Liver (tissue), 9 donors: ENCODE data around the gene ARHGAP6. TPM values are rescaled to one million over a fixed set of nuclear protein-coding genes. Genes with fewer than 3 reads are reported as not detected.
"Not testable (repeated sequence)": the region's sequence is repeated elsewhere in the genome, so short reads cannot be mapped to it uniquely, and the experiment has no call there.

Experiments used
- DNase-seq: peaks from one replicate; pipeline ENCODE4 v3.0.0-alpha.2; 2017; ENCODE audit warnings: low spot score
- H3K27ac ChIP-seq, 2 donors: one replicate each; pipeline ENCODE4 v1.7.0; 2013; ENCODE audit warnings: inconsistent platforms in 2 of 2, low read length in 2 of 2, control low read depth in 1 of 2, low read depth in 1 of 2, mild to moderate bottlenecking in 1 of 2
- H3K27me3 ChIP-seq, 4 donors: one replicate each; pipeline versions ENCODE4 v1.6.1 to v1.7.0; 2013; ENCODE audit warnings: low read length in 3 of 4, inconsistent platforms in 1 of 4, mild to moderate bottlenecking in 1 of 4, moderate library complexity in 1 of 4; ENCODE audit not compliant: control insufficient read depth in 4 of 4, insufficient read depth in 4 of 4
- H3K36me3 ChIP-seq, 4 donors: one replicate each; pipeline versions ENCODE4 v1.6.1 to v1.7.0; 2013; ENCODE audit warnings: low read length in 3 of 4, mild to moderate bottlenecking in 3 of 4, low read depth in 1 of 4, moderate library complexity in 1 of 4; ENCODE audit not compliant: control insufficient read depth in 4 of 4, insufficient read depth in 3 of 4
- H3K4me1 ChIP-seq, 4 donors: one replicate each; pipeline versions ENCODE4 v1.6.1 to v1.7.0; 2013; ENCODE audit warnings: low read length in 3 of 4, mild to moderate bottlenecking in 3 of 4, moderate library complexity in 1 of 4; ENCODE audit not compliant: control insufficient read depth in 4 of 4, insufficient read depth in 4 of 4
- H3K4me3 ChIP-seq, 3 donors: one replicate each; pipeline versions ENCODE4 v1.6.1 to v1.7.0; 2013; ENCODE audit warnings: low read length in 3 of 3, control low read depth in 1 of 3, low read depth in 1 of 3, mild to moderate bottlenecking in 1 of 3
- H3K9ac ChIP-seq, 2 donors: one replicate each; pipeline ENCODE4 v1.7.0; 2013; ENCODE audit warnings: low read length in 2 of 2, mild to moderate bottlenecking in 2 of 2, moderate library complexity in 2 of 2, control low read depth in 1 of 2, low read depth in 1 of 2
- H3K9me3 ChIP-seq, 4 donors: one replicate each; pipeline versions ENCODE4 v1.6.1 to v1.7.0; 2013; ENCODE audit warnings: low read length in 3 of 4; ENCODE audit not compliant: control insufficient read depth in 4 of 4
- EGR1 ChIP-seq, 2 donors: IDR thresholded peaks; 2 replicates each; pipeline ENCODE4 v1.6.1; 2016 to 2018; ENCODE audit warnings: antibody characterized with exemption in 2 of 2, low read depth in 2 of 2
- FOXA1 ChIP-seq: IDR thresholded peaks from 2 replicates; pipeline ENCODE4 v1.6.1; 2016; ENCODE audit warnings: antibody characterized with exemption
- FOXA2 ChIP-seq: IDR thresholded peaks from 2 replicates; pipeline ENCODE4 v1.6.1; 2016; ENCODE audit warnings: antibody characterized with exemption
- GABPA ChIP-seq, 2 donors: IDR thresholded peaks in 1 of 2; conservative IDR thresholded peaks in 1 of 2; 2 replicates each; pipeline ENCODE4 v1.6.1; 2016; ENCODE audit warnings: antibody characterized with exemption in 2 of 2, mild to moderate bottlenecking in 1 of 2, moderate library complexity in 1 of 2
- HNF4G ChIP-seq: IDR thresholded peaks from 2 replicates; pipeline ENCODE4 v1.6.1; 2016; ENCODE audit warnings: antibody characterized with exemption
- JUND ChIP-seq, 2 donors: IDR thresholded peaks; 2 replicates each; pipeline ENCODE4 v1.6.1; 2016; ENCODE audit warnings: antibody characterized with exemption in 2 of 2
- NR2F2 ChIP-seq: IDR thresholded peaks from 2 replicates; pipeline ENCODE4 v1.6.1; 2016; ENCODE audit warnings: antibody characterized with exemption
- RAD21 ChIP-seq, 2 donors: IDR thresholded peaks; 2 replicates each; pipeline ENCODE4 v1.6.1; 2016; ENCODE audit warnings: antibody characterized with exemption in 2 of 2, mild to moderate bottlenecking in 2 of 2
- RXRA ChIP-seq, 2 donors: IDR thresholded peaks; 2 replicates each; pipeline ENCODE4 v1.6.1; 2017 to 2018; ENCODE audit warnings: antibody characterized with exemption in 2 of 2, mild to moderate bottlenecking in 1 of 2
- SP1 ChIP-seq: IDR thresholded peaks from 2 replicates; pipeline ENCODE4 v1.6.1; 2018; ENCODE audit warnings: antibody characterized with exemption, mild to moderate bottlenecking
- TAF1 ChIP-seq: conservative IDR thresholded peaks from 2 replicates; pipeline ENCODE4 v1.6.1; 2016; ENCODE audit warnings: antibody characterized with exemption, mild to moderate bottlenecking
- YY1 ChIP-seq: IDR thresholded peaks from 2 replicates; pipeline ENCODE4 v1.6.1; 2016; ENCODE audit warnings: antibody characterized with exemption, mild to moderate bottlenecking
- WGBS: extraction: QIAGEN DNeasy Blood & Tissue Kit; methylation state at CpG from one replicate; pipeline ENCODE4 v1.1.7; 2013; 5-methylcytosine and 5-hydroxymethylcytosine counted together
- polyA plus RNA-seq, 2 donors: library from polyadenylated mRNA; stranded (reverse) in 1 of 2; unstranded in 1 of 2; fragments of 200-250 nt in 1 of 2; fragments of >200 nt in 1 of 2; fragmentation: Nextera tagmentation in 1 of 2; extraction: Ambion mirVana in 1 of 2; gene quantifications; one replicate each; pipeline versions ENCODE4 v1.2.1 to v1.2.3, GENCODE V29; 2013 to 2015
- total RNA-seq, 2 donors: library from RNA; depleted of rRNA; stranded (reverse); fragments of >200 nt; gene quantifications; one replicate each; pipeline ENCODE4 v1.2.3, GENCODE V29; 2014
- TF ChIP-seq, protein P1 (sequence below): IDR thresholded peaks from 2 replicates; pipeline ENCODE4 v1.6.1; 2016; ENCODE audit warnings: antibody characterized with exemption
- TF ChIP-seq, protein P2 (sequence below): IDR thresholded peaks from 2 replicates; pipeline ENCODE4 v1.6.1; 2016; ENCODE audit warnings: antibody characterized with exemption
- TF ChIP-seq, protein P3 (sequence below): IDR thresholded peaks from 2 replicates; pipeline ENCODE4 v1.6.1; 2016; ENCODE audit warnings: antibody characterized with exemption
- TF ChIP-seq, protein P4 (sequence below): fragments of 150-350 bp; IDR thresholded peaks from 2 replicates; pipeline ENCODE4 v1.5.1; 2017; ENCODE audit warnings: improper control_type of control experiment, low read depth, low read length; ENCODE audit not compliant: missing input control
- donor health status: healthy.
- donor health status: healthy.
- donor health status: healthy.
- donor health status: healthy.
- donor health status: healthy.

ARHGAP6 gene
- total and polyA plus RNA-seq, 4 donors: 0.10 to 2.2 (median 0.65) TPM

DNA sequence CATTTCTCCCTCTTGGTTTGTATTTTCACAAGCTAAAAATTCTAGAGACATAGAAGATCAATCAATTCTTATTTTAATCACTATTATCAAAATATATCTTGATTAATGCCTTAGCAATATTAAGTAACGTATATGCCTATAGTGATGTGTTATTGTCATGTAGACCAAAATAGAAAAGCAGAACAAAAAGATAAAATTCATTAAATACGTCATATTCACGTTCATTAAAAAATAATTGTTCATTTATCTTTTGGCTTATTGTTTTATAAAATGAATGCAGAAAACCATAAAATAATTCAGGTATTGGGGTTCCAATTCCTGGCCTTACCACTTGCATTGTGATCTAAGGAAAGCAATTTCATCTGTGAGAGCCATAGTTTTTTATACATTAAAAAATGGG lies 300.3 kb downstream of the ARHGAP6 start:
- H3K4me1 ChIP-seq: no peaks in the 10 kb centered on the region
- WGBS: 97% methylated on average over 3 of the region's 3 CpGs
- H3K36me3 ChIP-seq: no peaks in the 10 kb centered on the region
- H3K27me3 ChIP-seq: no peaks in the 10 kb centered on the region
- TF ChIP-seq GABPA (IDR thresholded peaks at IDR 0.05 in 1 of 2, conservative IDR thresholded peaks at IDR 0.05 in 1 of 2) (no peak), YY1 (no peak), RAD21 (IDR thresholded peaks at IDR 0.05) (no peak), TAF1 (no peak), RXRA (IDR thresholded peaks at IDR 0.05) (no peak), FOXA2 (no peak), SP1 (no peak)
- TF ChIP-seq, protein P1, sequence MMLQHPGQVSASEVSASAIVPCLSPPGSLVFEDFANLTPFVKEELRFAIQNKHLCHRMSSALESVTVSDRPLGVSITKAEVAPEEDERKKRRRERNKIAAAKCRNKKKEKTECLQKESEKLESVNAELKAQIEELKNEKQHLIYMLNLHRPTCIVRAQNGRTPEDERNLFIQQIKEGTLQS: no peak
- no peak for DNase-seq
- no peak overlapping the region for H3K27ac ChIP-seq
- no peak overlapping the region for H3K4me3 ChIP-seq
- H3K9me3 ChIP-seq: no peaks in the 10 kb centered on the region
- H3K9ac ChIP-seq: no peak overlapping the region

DNA sequence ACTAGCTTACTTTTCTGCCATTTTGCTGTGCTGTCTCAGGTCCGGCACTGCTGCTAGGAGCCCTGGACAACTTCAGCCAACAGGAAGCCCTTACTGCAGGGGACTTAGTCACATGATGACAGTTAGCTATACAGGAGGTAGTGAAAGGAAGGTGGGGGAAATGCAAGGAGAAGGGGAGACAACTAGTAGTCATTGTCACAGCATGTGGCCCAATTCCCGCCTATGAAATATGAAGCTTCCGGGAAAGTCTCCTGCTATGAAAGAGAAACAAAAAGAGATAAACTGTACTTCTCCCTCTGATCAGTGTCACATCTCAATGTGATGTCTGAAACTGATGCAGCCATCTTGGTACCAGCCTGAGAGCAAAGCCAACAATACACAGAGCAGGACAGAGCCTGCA lies 300.9 kb downstream of the ARHGAP6 start:
- Histone ChIP-seq H3K9me3 (no peaks in the 10 kb centered on the region), H3K27me3 (no peaks in the 10 kb centered on the region), H3K9ac (no peak overlapping the region), H3K4me1 (no peaks in the 10 kb centered on the region), H3K36me3 (no peaks in the 10 kb centered on the region), H3K27ac (no peak overlapping the region), H3K4me3 (no peak overlapping the region)
- no peak for TF ChIP-seq FOXA1
- TF ChIP-seq JUND (IDR thresholded peaks at IDR 0.05): no peak
- TF ChIP-seq HNF4G: no peak
- TF ChIP-seq, protein P2, sequence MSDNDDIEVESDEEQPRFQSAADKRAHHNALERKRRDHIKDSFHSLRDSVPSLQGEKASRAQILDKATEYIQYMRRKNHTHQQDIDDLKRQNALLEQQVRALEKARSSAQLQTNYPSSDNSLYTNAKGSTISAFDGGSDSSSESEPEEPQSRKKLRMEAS: no peak
- TF ChIP-seq SP1: no peak
- TF ChIP-seq FOXA2: no peak
- TF ChIP-seq, protein P3, sequence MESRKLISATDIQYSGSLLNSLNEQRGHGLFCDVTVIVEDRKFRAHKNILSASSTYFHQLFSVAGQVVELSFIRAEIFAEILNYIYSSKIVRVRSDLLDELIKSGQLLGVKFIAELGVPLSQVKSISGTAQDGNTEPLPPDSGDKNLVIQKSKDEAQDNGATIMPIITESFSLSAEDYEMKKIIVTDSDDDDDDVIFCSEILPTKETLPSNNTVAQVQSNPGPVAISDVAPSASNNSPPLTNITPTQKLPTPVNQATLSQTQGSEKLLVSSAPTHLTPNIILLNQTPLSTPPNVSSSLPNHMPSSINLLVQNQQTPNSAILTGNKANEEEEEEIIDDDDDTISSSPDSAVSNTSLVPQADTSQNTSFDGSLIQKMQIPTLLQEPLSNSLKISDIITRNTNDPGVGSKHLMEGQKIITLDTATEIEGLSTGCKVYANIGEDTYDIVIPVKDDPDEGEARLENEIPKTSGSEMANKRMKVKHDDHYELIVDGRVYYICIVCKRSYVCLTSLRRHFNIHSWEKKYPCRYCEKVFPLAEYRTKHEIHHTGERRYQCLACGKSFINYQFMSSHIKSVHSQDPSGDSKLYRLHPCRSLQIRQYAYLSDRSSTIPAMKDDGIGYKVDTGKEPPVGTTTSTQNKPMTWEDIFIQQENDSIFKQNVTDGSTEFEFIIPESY: no peak
- 97% methylated on average over 3 of the region's 3 CpGs for WGBS
- DNase-seq: no peak

DNA sequence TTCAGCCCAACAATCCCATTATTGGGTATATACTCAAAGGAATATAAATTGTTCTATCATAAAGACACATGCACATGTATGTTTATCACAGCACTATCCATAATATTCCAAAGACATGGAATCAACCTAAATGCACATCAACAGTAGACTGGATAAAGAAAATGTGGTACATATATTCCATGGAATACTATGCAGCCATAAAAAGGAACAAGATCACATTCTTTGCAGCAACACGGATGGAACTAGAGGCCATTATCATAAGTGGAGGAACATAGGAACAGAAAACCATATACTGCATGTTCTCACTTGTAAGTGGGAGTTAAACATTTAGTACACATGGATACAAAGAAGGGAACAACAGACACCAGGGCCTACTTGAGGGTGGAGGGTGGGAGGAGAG lies 301.9 kb downstream of the ARHGAP6 start:
- not testable (repeated sequence) for H3K4me1 ChIP-seq, H3K4me3 ChIP-seq, H3K36me3 ChIP-seq, H3K27me3 ChIP-seq, H3K9ac ChIP-seq, DNase-seq, H3K27ac ChIP-seq, H3K9me3 ChIP-seq
- WGBS: 95% methylated on average over 1 of the region's 1 CpG

DNA sequence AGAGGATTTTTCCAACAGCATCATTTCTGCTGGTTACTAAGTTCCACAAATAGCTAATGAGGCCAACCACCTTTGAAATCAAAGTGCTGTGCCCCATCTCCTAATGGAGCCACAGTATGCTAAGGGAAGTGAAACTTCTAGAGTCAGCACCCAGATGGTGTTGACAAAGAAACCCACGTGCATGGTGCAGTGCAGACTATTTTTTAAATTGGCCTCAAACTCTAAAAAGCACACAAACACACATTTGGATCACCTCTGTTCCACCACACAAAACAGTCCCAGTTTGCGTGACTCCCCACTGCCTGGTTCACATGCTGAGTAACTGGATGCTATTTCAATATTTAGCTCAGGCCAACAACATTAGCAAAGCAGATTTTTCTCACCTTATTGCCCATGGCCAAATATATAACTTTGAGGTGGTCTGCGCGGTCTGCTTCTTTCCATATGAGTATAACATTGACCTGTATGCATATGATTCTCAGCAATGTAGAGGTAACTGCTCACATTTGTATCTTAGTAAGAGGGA lies 302.6 kb downstream of the ARHGAP6 start:
- no peak overlapping the region for H3K4me3 ChIP-seq
- H3K27me3 ChIP-seq: no peaks in the 10 kb centered on the region
- H3K9ac ChIP-seq: no peak overlapping the region
- 76% methylated on average over 4 of the region's 4 CpGs for WGBS
- no peaks in the 10 kb centered on the region for H3K36me3 ChIP-seq
- TF ChIP-seq RXRA (IDR thresholded peaks at IDR 0.05) (no peak), GABPA (IDR thresholded peaks at IDR 0.05 in 1 of 2, conservative IDR thresholded peaks at IDR 0.05 in 1 of 2) (no peak), RAD21 (IDR thresholded peaks at IDR 0.05) (no peak), EGR1 (IDR thresholded peaks at IDR 0.05; ENCODE audit: low read depth in 2 of 2) (no peak), YY1 (no peak), FOXA1 (no peak), NR2F2 (no peak), TAF1 (no peak), JUND (IDR thresholded peaks at IDR 0.05) (no peak), SP1 (no peak)
- TF ChIP-seq, protein P2: no peak
- TF ChIP-seq, protein P4, sequence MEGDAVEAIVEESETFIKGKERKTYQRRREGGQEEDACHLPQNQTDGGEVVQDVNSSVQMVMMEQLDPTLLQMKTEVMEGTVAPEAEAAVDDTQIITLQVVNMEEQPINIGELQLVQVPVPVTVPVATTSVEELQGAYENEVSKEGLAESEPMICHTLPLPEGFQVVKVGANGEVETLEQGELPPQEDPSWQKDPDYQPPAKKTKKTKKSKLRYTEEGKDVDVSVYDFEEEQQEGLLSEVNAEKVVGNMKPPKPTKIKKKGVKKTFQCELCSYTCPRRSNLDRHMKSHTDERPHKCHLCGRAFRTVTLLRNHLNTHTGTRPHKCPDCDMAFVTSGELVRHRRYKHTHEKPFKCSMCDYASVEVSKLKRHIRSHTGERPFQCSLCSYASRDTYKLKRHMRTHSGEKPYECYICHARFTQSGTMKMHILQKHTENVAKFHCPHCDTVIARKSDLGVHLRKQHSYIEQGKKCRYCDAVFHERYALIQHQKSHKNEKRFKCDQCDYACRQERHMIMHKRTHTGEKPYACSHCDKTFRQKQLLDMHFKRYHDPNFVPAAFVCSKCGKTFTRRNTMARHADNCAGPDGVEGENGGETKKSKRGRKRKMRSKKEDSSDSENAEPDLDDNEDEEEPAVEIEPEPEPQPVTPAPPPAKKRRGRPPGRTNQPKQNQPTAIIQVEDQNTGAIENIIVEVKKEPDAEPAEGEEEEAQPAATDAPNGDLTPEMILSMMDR: no peak
- TF ChIP-seq, protein P3: no peak
- H3K9me3 ChIP-seq: no peaks in the 10 kb centered on the region
- H3K4me1 ChIP-seq: no peaks in the 10 kb centered on the region
- no peak overlapping the region for H3K27ac ChIP-seq
- DNase-seq: no peak
